Neuronal stem cell (in vitro differentiated cells): ENCODE results near the gene CDKN2D.
A peak's percentile ranks its signal among the peaks of the same experiment; 100 is the strongest.
"Not testable (repeated sequence)": the region's sequence is repeated elsewhere in the genome, so short reads cannot be mapped to it uniquely, and the experiment has no call there.

Experiments
- DNase-seq: peaks from one replicate; pipeline ENCODE4 v3.0.0-alpha.2; 2013; ENCODE audit warnings: low spot score
- H2AFZ ChIP-seq: one replicate; pipeline ENCODE4 v1.6.1; 2013; ENCODE audit warnings: mild to moderate bottlenecking, low read length, inconsistent platforms
- H2AK5ac ChIP-seq: 2 replicates; pipeline ENCODE4 v1.6.1; 2013; ENCODE audit warnings: low read depth, mild to moderate bottlenecking, inconsistent platforms, low read length, moderate library complexity, mixed read lengths
- H2BK120ac ChIP-seq: 2 replicates; pipeline ENCODE4 v1.6.1; 2013; ENCODE audit warnings: low read depth, mild to moderate bottlenecking, inconsistent platforms, low read length, moderate library complexity, mixed read lengths
- H2BK12ac ChIP-seq: one replicate; pipeline ENCODE4 v1.6.1; 2013; ENCODE audit warnings: low read length, inconsistent platforms
- H2BK15ac ChIP-seq: 2 replicates; pipeline ENCODE4 v1.6.1; 2013; ENCODE audit warnings: mild to moderate bottlenecking, low read length, inconsistent platforms, mixed read lengths
- H2BK5ac ChIP-seq: one replicate; pipeline ENCODE4 v1.6.1; 2013; ENCODE audit warnings: inconsistent platforms, mild to moderate bottlenecking, low read length, moderate library complexity
- H3K14ac ChIP-seq: one replicate; pipeline ENCODE4 v1.6.1; 2013; ENCODE audit warnings: low read length, inconsistent platforms
- H3K18ac ChIP-seq: 2 replicates; pipeline ENCODE4 v1.6.1; 2013; ENCODE audit warnings: low read length, inconsistent platforms
- H3K23ac ChIP-seq: 2 replicates; pipeline ENCODE4 v1.6.1; 2013; ENCODE audit warnings: low read depth, mild to moderate bottlenecking, mixed read lengths, low read length, inconsistent platforms; ENCODE audit not compliant: poor library complexity
- H3K27ac ChIP-seq: replicated peaks from 3 replicates; pipeline ENCODE4 v1.5.1; 2013; ENCODE audit warnings: low read length, inconsistent platforms
- H3K27me3 ChIP-seq, 3 experiments: 2 replicates each; pipeline ENCODE4 v1.6.1; 2013; ENCODE audit warnings: low read length in 3 of 3, mild to moderate bottlenecking in 2 of 3, inconsistent platforms in 1 of 3, low read depth in 1 of 3, mixed read lengths in 1 of 3, moderate library complexity in 1 of 3; ENCODE audit not compliant: control insufficient read depth in 3 of 3, insufficient read depth in 3 of 3
- H3K36me3 ChIP-seq, 2 donors: replicated peaks in 1 of 2; 2 replicates each; pipeline ENCODE4 v1.6.1; 2013; ENCODE audit warnings: low read length in 2 of 2; ENCODE audit not compliant: control insufficient read depth in 2 of 2, insufficient read depth in 2 of 2
- H3K4ac ChIP-seq: 2 replicates; pipeline ENCODE4 v1.6.1; 2013; ENCODE audit warnings: inconsistent platforms, mild to moderate bottlenecking, low read length, moderate library complexity
- H3K4me1 ChIP-seq, 2 donors: 1 replicate in 1 of 2; 2 replicates in 1 of 2; pipeline ENCODE4 v1.6.1; 2013; ENCODE audit warnings: low read length in 2 of 2, low read depth in 1 of 2; ENCODE audit not compliant: control insufficient read depth in 2 of 2, insufficient read depth in 1 of 2
- H3K4me2 ChIP-seq: one replicate; pipeline ENCODE4 v1.6.1; 2013; ENCODE audit warnings: mild to moderate bottlenecking, low read length, inconsistent platforms; ENCODE audit not compliant: insufficient read depth, poor library complexity, severe bottlenecking
- H3K4me3 ChIP-seq, 2 donors: 2 replicates each; pipeline ENCODE4 v1.5.1; 2013; ENCODE audit warnings: low read length in 2 of 2, mild to moderate bottlenecking in 2 of 2, inconsistent platforms in 1 of 2, moderate library complexity in 1 of 2
- H3K79me1 ChIP-seq: one replicate; pipeline ENCODE4 v1.6.1; 2013; ENCODE audit warnings: low read depth, mild to moderate bottlenecking, inconsistent platforms, low read length, moderate library complexity
- H3K9ac ChIP-seq: one replicate; pipeline ENCODE4 v1.6.1; 2013; ENCODE audit warnings: mild to moderate bottlenecking, low read depth, low read length, inconsistent platforms; ENCODE audit not compliant: poor library complexity
- H3K9me3 ChIP-seq, 2 donors: replicated peaks in 1 of 2; 2 replicates each; pipeline versions ENCODE3 to v1.6.1; 2013; ENCODE audit warnings: low read length in 2 of 2, mild to moderate bottlenecking in 2 of 2, inconsistent platforms in 1 of 2, low read depth in 1 of 2, mixed read lengths in 1 of 2, moderate library complexity in 1 of 2; ENCODE audit not compliant: control insufficient read depth in 2 of 2, insufficient read depth in 1 of 2
- H4K8ac ChIP-seq: one replicate; pipeline ENCODE4 v1.6.1; 2013; ENCODE audit warnings: low read depth, mild to moderate bottlenecking, inconsistent platforms, low read length, moderate library complexity
- H4K91ac ChIP-seq: one replicate; pipeline ENCODE4 v1.6.1; 2013; ENCODE audit warnings: low read length, low read depth, mild to moderate bottlenecking, inconsistent platforms; ENCODE audit not compliant: poor library complexity
- WGBS, 2 donors: extraction: QIAGEN DNeasy Blood & Tissue Kit; methylation state at CpG; one replicate each; pipeline ENCODE4 v1.1.7; 2013; ENCODE audit warnings: missing lambda C conversion rate in 2 of 2, mixed read lengths in 1 of 2; ENCODE audit not compliant: insufficient read length in 2 of 2, insufficient replicate concordance in 1 of 2; ENCODE audit errors: extremely low coverage in 2 of 2; 5-methylcytosine and 5-hydroxymethylcytosine counted together

Gene CDKN2D

DNA sequence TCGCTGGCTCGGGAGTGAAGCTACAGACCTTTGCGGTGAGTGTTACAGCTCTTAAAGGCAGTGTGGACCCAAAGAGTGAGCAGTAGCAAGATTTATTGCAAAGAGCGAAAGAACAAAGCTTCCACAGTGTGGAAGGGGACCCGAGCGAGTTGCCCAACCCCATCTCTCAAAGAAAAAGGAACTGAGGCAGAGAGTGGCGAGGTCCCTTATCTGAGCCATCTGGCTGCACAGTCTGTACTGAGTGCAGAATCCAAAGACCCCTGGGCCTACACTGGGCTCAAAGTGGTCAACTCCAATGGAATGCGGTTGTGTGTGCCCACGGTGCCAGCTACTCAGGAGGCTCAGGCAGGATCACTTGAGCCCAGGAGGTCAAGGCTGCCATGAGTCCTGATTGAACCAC is 29.8 kb downstream of the CDKN2D start:
- H3K4ac ChIP-seq, H2AK5ac ChIP-seq, H4K91ac ChIP-seq, H2AFZ ChIP-seq, H3K4me1 ChIP-seq, H3K4me3 ChIP-seq, H2BK15ac ChIP-seq, H3K9me3 ChIP-seq, H3K27ac ChIP-seq, H3K79me1 ChIP-seq, DNase-seq, H2BK5ac ChIP-seq, H2BK120ac ChIP-seq, H4K8ac ChIP-seq, H3K9ac ChIP-seq, H2BK12ac ChIP-seq, H3K36me3 ChIP-seq, H3K23ac ChIP-seq, H3K4me2 ChIP-seq: not testable (repeated sequence)
- Histone ChIP-seq H3K18ac (peak overlapping the region; percentile 64), H3K14ac (peak overlapping the region; percentile 38), H3K27me3 (peaks cover 0 to 16% (median 0%) of the 10 kb centered on the region in 3 experiments)
- WGBS, 2 donors = no CpG with 5 or more reads among the region's 9 CpGs

DNA sequence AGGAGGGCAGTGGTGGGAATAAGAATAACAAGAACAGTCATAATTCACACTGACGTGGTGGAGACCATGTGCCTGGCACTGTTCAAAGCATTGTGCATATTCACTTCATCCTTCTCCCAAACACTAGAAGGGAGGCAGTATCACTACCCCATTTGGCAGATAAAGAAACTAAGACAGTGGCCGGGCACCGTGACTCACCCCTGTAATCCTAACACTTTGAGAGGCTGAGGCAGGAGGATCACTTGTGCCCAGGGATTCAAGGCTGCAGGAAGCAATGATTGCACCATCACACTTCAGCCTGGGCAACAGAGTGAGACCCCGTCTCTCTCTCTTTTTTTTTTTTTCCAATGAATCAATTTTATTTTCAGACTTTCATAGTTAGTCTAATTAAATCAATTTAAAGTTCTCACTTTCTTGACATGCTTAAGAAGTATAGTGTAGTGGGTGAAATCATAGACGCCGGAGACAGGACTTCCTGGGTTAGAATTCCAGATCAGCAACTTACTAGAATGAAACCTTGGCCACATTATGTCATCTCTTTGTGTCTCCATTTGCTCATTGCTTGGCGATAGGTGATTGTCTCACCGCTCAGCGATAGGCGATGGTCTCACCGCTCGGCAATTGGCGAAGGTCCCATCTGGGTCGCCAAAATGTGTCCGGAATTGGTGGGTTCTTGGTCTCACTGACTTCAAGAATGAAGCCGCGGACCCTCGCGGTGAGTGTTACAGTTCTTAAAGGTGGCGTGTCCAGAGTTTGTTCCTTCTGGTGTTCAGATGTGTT is 30.4 kb downstream of the CDKN2D start:
- WGBS, 2 donors = no CpG with 5 or more reads among the region's 20 CpGs

DNA sequence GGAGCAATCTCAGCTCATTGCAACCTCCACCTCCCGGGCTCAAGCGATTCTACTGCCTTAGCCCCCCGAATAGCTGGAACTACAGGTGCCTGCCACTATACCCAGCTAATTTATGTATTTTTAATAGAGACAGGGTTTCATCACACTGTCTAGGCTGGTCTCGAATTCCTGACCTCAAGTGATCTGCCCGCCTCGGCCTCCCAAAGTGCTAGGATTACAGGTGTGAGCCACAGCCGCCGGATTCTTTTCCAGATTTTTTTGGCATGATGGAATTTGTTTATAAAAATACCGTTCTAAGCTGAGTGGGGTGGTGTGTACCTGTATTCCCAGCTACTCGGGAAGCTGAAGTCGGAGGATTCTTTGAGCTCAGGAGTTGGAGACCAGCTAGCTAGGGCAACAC is 31.1 kb downstream of the CDKN2D start:
- no CpG with 5 or more reads among the region's 11 CpGs for WGBS, 2 donors
- H3K4ac ChIP-seq = no peak overlapping the region

More for the DNA sequence above, 30.4 kb downstream of the CDKN2D start:
- Histone ChIP-seq H2BK120ac (no peak overlapping the region), H2BK12ac (no peak overlapping the region), H2AFZ (no peak overlapping the region), H3K9ac (no peak overlapping the region), H4K8ac (no peak overlapping the region), H3K14ac (no peak overlapping the region), H3K4me2 (no peak overlapping the region), H3K4me3 (no peak overlapping the region), H3K27ac (no peak overlapping the region), H3K4me1 (no peaks in the 10 kb centered on the region), H2AK5ac (no peak overlapping the region), H3K18ac (no peak overlapping the region), H3K27me3 (peaks cover 0 to 16% (median 0%) of the 10 kb centered on the region in 3 experiments), H3K36me3 (no peaks in the 10 kb centered on the region), H3K9me3 (no peaks in the 10 kb centered on the region), H3K4ac (no peak overlapping the region), H3K23ac (no peak overlapping the region), H3K79me1 (no peaks in the 10 kb centered on the region), H2BK15ac (no peak overlapping the region), H4K91ac (no peak overlapping the region), H2BK5ac (no peak overlapping the region)
- no peak for DNase-seq

DNA sequence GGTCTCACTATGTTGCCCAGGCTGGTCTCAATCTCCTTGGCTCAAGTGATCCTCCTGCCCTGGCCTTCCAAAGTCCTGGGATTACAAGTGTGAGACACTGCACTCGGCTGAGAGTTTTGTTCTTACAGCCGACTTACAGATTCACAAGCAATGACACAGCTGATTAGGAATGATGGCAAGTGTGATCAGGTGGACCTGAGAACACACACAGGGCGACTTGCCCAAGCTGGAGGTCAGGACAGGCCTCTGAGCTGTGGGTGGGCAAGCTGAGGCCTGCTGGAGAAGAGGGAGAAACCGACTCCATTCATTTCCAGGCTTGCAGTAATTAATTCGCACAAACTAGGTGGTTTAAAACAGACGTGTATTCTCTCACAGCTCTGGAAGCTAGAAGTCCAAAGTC is 33.2 kb downstream of the CDKN2D start:
- H3K4me2 ChIP-seq = no peak overlapping the region
- peaks cover 0 to 16% (median 0%) of the 10 kb centered on the region in 3 experiments for H3K27me3 ChIP-seq
- H2AK5ac ChIP-seq = no peak overlapping the region
- no peak overlapping the region for H2BK12ac ChIP-seq
- H3K36me3 ChIP-seq = no peaks in the 10 kb centered on the region
- H2BK5ac ChIP-seq = no peak overlapping the region
- no peaks in the 10 kb centered on the region for H3K9me3 ChIP-seq
- H3K79me1 ChIP-seq = no peaks in the 10 kb centered on the region
- H3K9ac ChIP-seq = no peak overlapping the region
- no CpG with 5 or more reads among the region's 6 CpGs for WGBS, 2 donors
- no peak overlapping the region for H3K14ac ChIP-seq
- no peak overlapping the region for H3K23ac ChIP-seq
- no peak overlapping the region for H3K4ac ChIP-seq
- H4K8ac ChIP-seq = no peak overlapping the region
- no peak overlapping the region for H2BK15ac ChIP-seq
- no peak overlapping the region for H2BK120ac ChIP-seq
- no peaks in the 10 kb centered on the region for H3K4me1 ChIP-seq
- no peak overlapping the region for H3K27ac ChIP-seq
- H3K4me3 ChIP-seq = no peak overlapping the region
- DNase-seq = no peak
- H2AFZ ChIP-seq = no peak overlapping the region
- no peak overlapping the region for H3K18ac ChIP-seq
- no peak overlapping the region for H4K91ac ChIP-seq

More for the DNA sequence above, 31.1 kb downstream of the CDKN2D start:
- H4K8ac ChIP-seq = no peak overlapping the region
- no peak overlapping the region for H3K14ac ChIP-seq
- no peak overlapping the region for H2BK120ac ChIP-seq
- no peak overlapping the region for H3K4me2 ChIP-seq
- no peak overlapping the region for H3K18ac ChIP-seq
- H3K36me3 ChIP-seq = no peaks in the 10 kb centered on the region
- no peak overlapping the region for H3K27ac ChIP-seq
- DNase-seq = no peak
- no peak overlapping the region for H2BK12ac ChIP-seq
- no peak overlapping the region for H3K4me3 ChIP-seq
- no peak overlapping the region for H3K23ac ChIP-seq
- no peak overlapping the region for H3K9ac ChIP-seq
- no peak overlapping the region for H4K91ac ChIP-seq
- H3K4me1 ChIP-seq = no peaks in the 10 kb centered on the region
- no peak overlapping the region for H2AFZ ChIP-seq
- H2BK15ac ChIP-seq = no peak overlapping the region
- H2AK5ac ChIP-seq = no peak overlapping the region
- peaks cover 0 to 16% (median 0%) of the 10 kb centered on the region in 3 experiments for H3K27me3 ChIP-seq
- H3K9me3 ChIP-seq = no peaks in the 10 kb centered on the region
- no peak overlapping the region for H2BK5ac ChIP-seq
- H3K79me1 ChIP-seq = no peaks in the 10 kb centered on the region
